Measurements from ENCODE around the gene ADGRB2.
"Not testable (repeated sequence)": the region's sequence is repeated elsewhere in the genome, so short reads cannot be mapped to it uniquely, and the experiment has no call there.

Gene ADGRB2

GRCh38 chr1:31725134-31725533, 39.0 kb downstream of the ADGRB2 start:
- no peak for DNase-seq

- DNase-seq = no peak
These were observed 40.2 kb downstream of the ADGRB2 start for GRCh38 chr1:31723828-31724359.

- no peak for DNase-seq
These were observed 45.7 kb downstream of the ADGRB2 start for GRCh38 chr1:31718327-31718897.

- DNase-seq = no peak
These were observed 46.8 kb downstream of the ADGRB2 start for GRCh38 chr1:31717341-31717740.

- DNase-seq = no peak
These were observed 48.3 kb downstream of the ADGRB2 start for GRCh38 chr1:31715873-31716220.

- no peak for DNase-seq
These were observed 48.9 kb downstream of the ADGRB2 start for GRCh38 chr1:31715087-31715872.

GRCh38 chr1:31714442-31715086, 49.6 kb downstream of the ADGRB2 start:
- DNase-seq = peak; percentile 14

- no peak for DNase-seq
These were observed 51.5 kb downstream of the ADGRB2 start for GRCh38 chr1:31712630-31713029.

GRCh38 chr1:31712068-31712467, 52.1 kb downstream of the ADGRB2 start:
- DNase-seq = no peak

GRCh38 chr1:31708324-31708723, 55.8 kb downstream of the ADGRB2 start:
- DNase-seq = no peak

GRCh38 chr1:31707711-31708110, 56.4 kb downstream of the ADGRB2 start:
- no peak for DNase-seq

GRCh38 chr1:31707059-31707600, 57.0 kb downstream of the ADGRB2 start:
- not testable (repeated sequence) for DNase-seq

GRCh38 chr1:31706384-31707058, 57.6 kb downstream of the ADGRB2 start:
- no peak for DNase-seq

- peak; percentile 41 for DNase-seq
These were observed 58.9 kb downstream of the ADGRB2 start for GRCh38 chr1:31705080-31705866.

- DNase-seq = no peak
These were observed 59.7 kb downstream of the ADGRB2 start for GRCh38 chr1:31704271-31705079.

- DNase-seq = no peak
These were observed 60.5 kb downstream of the ADGRB2 start, which contains the start of gene COL16A1 for GRCh38 chr1:31703431-31704270. COL16A1 (minus strand) TSS chr1:31704017; CDS start chr1:31702193, 1,824 bp downstream.

GRCh38 chr1:31702836-31703404, 61.2 kb downstream of the ADGRB2 start:
- no peak for DNase-seq

GRCh38 chr1:31701091-31701736, 62.9 kb downstream of the ADGRB2 start:
- DNase-seq = peak; percentile 33

GRCh38 chr1:31700468-31701090, 63.6 kb downstream of the ADGRB2 start:
- DNase-seq = no peak
